HepG2 (cell line): ENCODE results near the gene PDZD2.

Source experiments
- CBX5 ChIP-seq: sonication (generic); formaldehyde crosslinking; IDR thresholded peaks from 2 replicates; pipeline ENCODE4 v1.4.0; 2020; ENCODE audit warnings: missing genetic modification reagents, borderline replicate concordance
- MAX ChIP-seq: IDR thresholded peaks from 2 replicates; pipeline ENCODE4 v1.6.1; 2012; ENCODE audit warnings: inconsistent platforms
- NFATC3 ChIP-seq: sonication (generic); formaldehyde crosslinking; IDR thresholded peaks from 2 replicates; pipeline ENCODE4 v1.5.1; 2020; ENCODE audit warnings: mild to moderate bottlenecking, missing genetic modification reagents
- TF ChIP-seq, protein P1 (sequence below): sonication (generic); formaldehyde crosslinking; IDR thresholded peaks from 2 replicates; pipeline ENCODE4 v1.4.0; 2020; ENCODE audit warnings: missing genetic modification reagents

- TF ChIP-seq CBX5 (CRISPR knock-in tag) (no peak), MAX (no peak), NFATC3 (CRISPR knock-in tag) (no peak)
- TF ChIP-seq, protein P1, sequence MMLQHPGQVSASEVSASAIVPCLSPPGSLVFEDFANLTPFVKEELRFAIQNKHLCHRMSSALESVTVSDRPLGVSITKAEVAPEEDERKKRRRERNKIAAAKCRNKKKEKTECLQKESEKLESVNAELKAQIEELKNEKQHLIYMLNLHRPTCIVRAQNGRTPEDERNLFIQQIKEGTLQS (CRISPR knock-in tag): no peak
Measured at GRCh38 chr5:31617867-31618266, 21.1 kb upstream of the PDZD2 start.
